HepG2 (cell line): Measurements from ENCODE around the gene ARHGEF37. TPM values are rescaled to one million over a fixed set of nuclear protein-coding genes. Genes with fewer than 3 reads are reported as not detected.

ENCODE experiments used
- ATAC-seq: fragments of 200-7000 bp; cut with Tn5 transposase; 3 replicates; pipeline ENCODE4 v1.9.1; 2020; ENCODE audit warnings: mild to moderate bottlenecking, moderate library complexity
- BruUV-seq: library from RNA; stranded (reverse); fragments of 400-500 nt; replicated peaks from 2 replicates; lab custom pipeline; 2021; lab: Mats Ljungman, UMichigan
- CTCF ChIA-PET: fragments of 300-600 bp; formaldehyde crosslinking; extraction: SDS; loops from one replicate; lab custom pipeline; 2021; ENCODE audit warnings: low total read pairs, inconsistent platforms, low intra/inter-chr PET ratio; lab: Yijun Ruan, JAX
- POLR2A ChIA-PET: fragments of 350-600 bp; sonication (Branson Sonifier 250); formaldehyde crosslinking; loops from one replicate; lab custom pipeline; 2020; ENCODE audit warnings: antibody characterized with exemption, inconsistent platforms; lab: Yijun Ruan, JAX
- DNase-seq: peaks from one replicate; pipeline ENCODE4 v3.0.0-alpha.2; 2015; ENCODE audit warnings: low spot score
- FAIRE-seq: peaks from 3 replicates; lab custom pipeline; 2011; peaks lifted over from hg19 to GRCh38; lab: Jason Lieb, UNC
- H2AFZ ChIP-seq: one replicate; pipeline ENCODE4 v1.6.1; 2011; ENCODE audit warnings: low read length, inconsistent platforms
- H3K27ac ChIP-seq: fragments of 300-600 bp; 3 replicates; pipeline ENCODE4 v1.8.0; 2011; ENCODE audit warnings: mixed run types, mild to moderate bottlenecking, mixed read lengths, low read length, inconsistent platforms; ENCODE audit not compliant: insufficient read depth; ENCODE audit errors: extremely low read length
- H3K27me3 ChIP-seq, 2 experiments: fragments of 200-600 bp in 1 of 2; 2 replicates in 1 of 2; 3 replicates in 1 of 2; pipeline versions ENCODE4 v1.6.0 to v1.8.0; 2011; ENCODE audit warnings: low read length in 2 of 2, mild to moderate bottlenecking in 2 of 2, moderate library complexity in 2 of 2, inconsistent platforms in 1 of 2; ENCODE audit not compliant: insufficient read depth in 2 of 2, control insufficient read depth in 1 of 2
- H3K36me3 ChIP-seq, 2 experiments: fragments of 200-600 bp in 1 of 2; replicated peaks in 1 of 2; 2 replicates in 1 of 2; 3 replicates in 1 of 2; pipeline versions ENCODE4 v1.5.1 to v1.8.0; 2011; ENCODE audit warnings: low read length in 2 of 2, inconsistent platforms in 1 of 2; ENCODE audit not compliant: insufficient read depth in 2 of 2, control insufficient read depth in 1 of 2
- H3K4me1 ChIP-seq: 2 replicates; pipeline ENCODE4 v1.5.1; 2012; ENCODE audit warnings: low read length, inconsistent platforms; ENCODE audit not compliant: insufficient read depth
- H3K4me2 ChIP-seq: 2 replicates; pipeline ENCODE4 v1.6.0; 2011; ENCODE audit warnings: low read depth, low read length, inconsistent platforms
- H3K4me3 ChIP-seq, 3 experiments: fragments of 200-600 bp in 1 of 3; sonication (generic), shearing (Covaris generic) in 1 of 3; replicated peaks in 1 of 3; 2 replicates each; pipeline ENCODE4 v1.5.1; 2011 to 2016; ENCODE audit warnings: low read length in 3 of 3, inconsistent platforms in 2 of 3, low read depth in 2 of 3, mild to moderate bottlenecking in 2 of 3, control low read depth in 1 of 3, mixed read lengths in 1 of 3; ENCODE audit not compliant: insufficient read depth in 1 of 3
- H3K79me2 ChIP-seq: one replicate; pipeline ENCODE4 v1.6.1; 2011; ENCODE audit warnings: low read length, inconsistent platforms; ENCODE audit not compliant: insufficient read depth
- H3K9ac ChIP-seq: 2 replicates; pipeline ENCODE4 v1.6.0; 2011; ENCODE audit warnings: mild to moderate bottlenecking, low read depth, low read length, inconsistent platforms; ENCODE audit not compliant: insufficient read depth
- H3K9me3 ChIP-seq: 2 replicates; pipeline ENCODE4 v1.5.1; 2012; ENCODE audit warnings: mild to moderate bottlenecking, low read length
- H4K20me1 ChIP-seq: 2 replicates; pipeline ENCODE4 v1.6.0; 2011; ENCODE audit warnings: inconsistent platforms, mild to moderate bottlenecking, low read length, moderate library complexity; ENCODE audit not compliant: insufficient read depth
- ATF1 ChIP-seq: IDR thresholded peaks from 2 replicates; pipeline ENCODE4 v1.6.1; 2016; ENCODE audit warnings: mild to moderate bottlenecking, control low read depth
- FOXA1 ChIP-seq, 2 experiments: fragments of 450-650 bp in 1 of 2; sonication (generic) in 1 of 2; formaldehyde crosslinking in 1 of 2; IDR thresholded peaks; 2 replicates each; pipeline versions ENCODE4 v1.4.0 to v1.6.1; 2016 to 2020; ENCODE audit warnings: missing genetic modification reagents in 1 of 2
- KDM5A ChIP-seq: fragments of 200-600 bp; sonication (generic); IDR thresholded peaks from 2 replicates; pipeline ENCODE4 v1.7.0; 2018; ENCODE audit warnings: antibody characterized with exemption, mild to moderate bottlenecking, low read length, borderline replicate concordance
- NCOA2 ChIP-seq: sonication (generic); formaldehyde crosslinking; IDR thresholded peaks from 2 replicates; pipeline ENCODE4 v1.8.0; 2022; ENCODE audit warnings: inconsistent platforms
- PREB ChIP-seq: sonication (generic); formaldehyde crosslinking; IDR thresholded peaks from 2 replicates; pipeline ENCODE4 v1.4.0; 2020; ENCODE audit warnings: missing genetic modification reagents
- SNRNP70 ChIP-seq: fragments of 200-400 bp; formaldehyde crosslinking; IDR thresholded peaks from 2 replicates; pipeline ENCODE4 v1.6.1; 2017; ENCODE audit warnings: mild to moderate bottlenecking, low read depth, low read length, moderate library complexity
- THYN1 ChIP-seq: sonication (generic); formaldehyde crosslinking; IDR thresholded peaks from 2 replicates; pipeline ENCODE4 v1.8.1; 2023; ENCODE audit warnings: low read depth, mild to moderate bottlenecking, moderate library complexity, missing genetic modification reagents, borderline replicate concordance
- ZBTB33 ChIP-seq: sonication (generic); formaldehyde crosslinking; IDR thresholded peaks from 2 replicates; pipeline ENCODE4 v1.4.0; 2020; ENCODE audit warnings: missing genetic modification reagents
- ZGPAT ChIP-seq: IDR thresholded peaks from 2 replicates; pipeline ENCODE4 v1.6.1; 2016; ENCODE audit warnings: mild to moderate bottlenecking
- ZNF101 ChIP-seq: sonication (generic); formaldehyde crosslinking; IDR thresholded peaks from 2 replicates; pipeline ENCODE4 v1.4.0; 2020; ENCODE audit warnings: mild to moderate bottlenecking, low read depth, missing genetic modification reagents, borderline replicate concordance
- ZNF3 ChIP-seq: IDR thresholded peaks from 2 replicates; pipeline ENCODE4 v1.7.0; 2017; ENCODE audit warnings: inconsistent platforms
- ZNF451 ChIP-seq: sonication (generic); formaldehyde crosslinking; IDR thresholded peaks from 2 replicates; pipeline ENCODE4 v1.5.0; 2020; ENCODE audit warnings: mild to moderate bottlenecking, missing genetic modification reagents
- ZNF607 ChIP-seq: sonication (generic); formaldehyde crosslinking; IDR thresholded peaks from 2 replicates; pipeline ENCODE4 v1.5.1; 2020; ENCODE audit warnings: missing genetic modification reagents, mild to moderate bottlenecking, borderline replicate concordance
- ZNF660 ChIP-seq: sonication (generic); formaldehyde crosslinking; IDR thresholded peaks from 2 replicates; pipeline ENCODE4 v1.5.1; 2020; ENCODE audit warnings: mild to moderate bottlenecking, low read depth, missing genetic modification reagents, borderline replicate concordance
- ZNF790 ChIP-seq: sonication (generic); formaldehyde crosslinking; IDR thresholded peaks from 2 replicates; pipeline ENCODE4 v1.8.0; 2022; ENCODE audit warnings: missing genetic modification reagents, mild to moderate bottlenecking, borderline replicate concordance
- WGBS: methylation state at CpG from one replicate; pipeline ENCODE4 v1.1.6; 2017; ENCODE audit warnings: low lambda C conversion rate; 5-methylcytosine and 5-hydroxymethylcytosine counted together
- in situ Hi-C: cut with HindIII; loops from 2 replicates; pipeline ENCODE4 v1.10.0; 2017; ENCODE audit warnings: low pct_unique_long_range_greater_than_20kb; ENCODE audit not compliant: extremely low pct_ligation_motif_present
- intact Hi-C: fragments of 100-400 bp; cut with micrococcal nuclease; formaldehyde crosslinking; loops from one replicate; pipeline ENCODE4 v1.10.0; 2022; ENCODE audit not compliant: unreplicated experiment
- polyA plus RNA-seq, 8 experiments: library from polyadenylated mRNA; depleted of rRNA in 3 of 8; stranded (reverse) in 7 of 8; unstranded in 1 of 8; fragments of >200 nt; fragmentation: Illumina TruSeq in 4 of 8; extraction: Trizol in 4 of 8; gene quantifications; 2 replicates each; pipeline versions ENCODE4 v1.2.1 to v1.2.3, GENCODE V29; 2011 to 2016; ENCODE audit warnings: low read depth in 4 of 8, missing spikeins in 1 of 8, mixed read lengths in 1 of 8; ENCODE audit not compliant: insufficient read depth in 1 of 8
- total RNA-seq, 5 experiments: library from RNA; depleted of rRNA; stranded (reverse); fragments of >200 nt; fragmentation: Illumina TruSeq; extraction: Trizol; gene quantifications; 2 replicates each; pipeline ENCODE4 v1.2.3, GENCODE V29; 2016; ENCODE audit warnings: low read depth in 1 of 5

ARHGEF37 gene
- total and polyA plus RNA-seq, 2 of the 13 experiments (the other 11 are each of a cell fraction or from before 2014, with no cell fraction given), result 0.18 to 0.27 TPM

GRCh38 chr5:149627070-149627469 lies 45.8 kb downstream of the ARHGEF37 start:
- BruUV-seq, result no TSS peak
- no peak for ATAC-seq
- intact Hi-C loops, result no loop called here
- POLR2A ChIA-PET, result no interaction called here
- H3K79me2 ChIP-seq, result no peaks in the 10 kb centered on the region
- H2AFZ ChIP-seq, result no peak overlapping the region
- H3K4me2 ChIP-seq, result no peak overlapping the region
- CTCF ChIA-PET, result no interaction called here
- WGBS, result 33% methylated on average over 1 of the region's 12 CpGs
- FAIRE-seq, result no peak
- H3K4me3 ChIP-seq, result no peak overlapping the region
- no peak overlapping the region for H3K27ac ChIP-seq
- no peaks in the 10 kb centered on the region for H3K9me3 ChIP-seq
- TF ChIP-seq KDM5A (no peak), ATF1 (CRISPR knock-in tag) (no peak)
- DNase-seq, result no peak
- in situ Hi-C loops, result loop anchor here (25.0 kb wide), 1 partner anchor 360 kb away; no protein-coding TSS in a partner anchor
- H3K4me1 ChIP-seq, result peaks cover 8% of the 10 kb centered on the region
- no peaks in the 10 kb centered on the region for H3K36me3 ChIP-seq
- H3K27me3 ChIP-seq, result 0 out of 5 replicates have a peak, but pooled peaks cover 0 to 3% of the 10 kb centered on the region in 2 experiments
- H4K20me1 ChIP-seq, result no peaks in the 10 kb centered on the region
- no peak overlapping the region for H3K9ac ChIP-seq

GRCh38 chr5:149628221-149628620 lies 46.9 kb downstream of the ARHGEF37 start:
- H4K20me1 ChIP-seq, result no peaks in the 10 kb centered on the region
- in situ Hi-C loops (loop anchor here (25.0 kb wide), 1 partner anchor 359 kb away; no protein-coding TSS in a partner anchor), intact Hi-C loops (no loop called here)
- DNase-seq (no peak), ATAC-seq (no peak), FAIRE-seq (no peak)
- H3K9me3 ChIP-seq, result no peaks in the 10 kb centered on the region
- no peaks in the 10 kb centered on the region for H3K36me3 ChIP-seq
- POLR2A ChIA-PET, result no interaction called here
- BruUV-seq, result no TSS peak
- WGBS, result 35% methylated on average over 5 of the region's 6 CpGs
- no peak overlapping the region for H3K4me2 ChIP-seq
- H3K27me3 ChIP-seq, result 0 out of 5 replicates have a peak, but pooled peaks cover 0 to 3% of the 10 kb centered on the region in 2 experiments
- no peak overlapping the region for H3K9ac ChIP-seq
- CTCF ChIA-PET, result no interaction called here
- no peak overlapping the region for H2AFZ ChIP-seq
- H3K27ac ChIP-seq, result no peak overlapping the region
- no peaks in the 10 kb centered on the region for H3K4me1 ChIP-seq
- no peak overlapping the region for H3K4me3 ChIP-seq
- H3K79me2 ChIP-seq, result no peaks in the 10 kb centered on the region
- TF ChIP-seq ZNF790 (CRISPR knock-in tag) (no peak), ZGPAT (CRISPR knock-in tag) (no peak), PREB (CRISPR knock-in tag) (no peak), ZNF451 (CRISPR knock-in tag) (no peak), ZBTB33 (CRISPR knock-in tag) (no peak), ZNF3 (CRISPR knock-in tag) (no peak), ZNF660 (no peak), FOXA1 (IDR thresholded peaks at IDR 0.05) (no peak), FOXA1 (CRISPR knock-in tag; IDR thresholded peaks at IDR 0.05) (no peak), ZNF101 (CRISPR knock-in tag) (no peak), NCOA2 (CRISPR knock-in tag) (no peak), THYN1 (no peak), SNRNP70 (no peak), ZNF607 (no peak)
